Left ventricle myocardium inferior (tissue), 1 donor: Measurements from ENCODE around the gene PIP4K2A. TPM values are rescaled to one million over a fixed set of nuclear protein-coding genes. Genes with fewer than 3 reads are reported as not detected.

Experiments used
- DNase-seq: peaks from one replicate; pipeline ENCODE4 v3.0.0-alpha.2; 2020
- H3K27ac ChIP-seq: fragments of 200-600 bp; replicated peaks from 2 replicates; pipeline ENCODE4 v1.8.0; 2021
- H3K27me3 ChIP-seq: fragments of 200-600 bp; 2 replicates; pipeline ENCODE4 v1.8.0; 2021; ENCODE audit warnings: low read depth
- H3K36me3 ChIP-seq: fragments of 200-600 bp; 2 replicates; pipeline ENCODE4 v1.8.0; 2021
- H3K4me1 ChIP-seq: fragments of 200-600 bp; 2 replicates; pipeline ENCODE4 v1.8.0; 2021
- H3K4me3 ChIP-seq: fragments of 200-600 bp; 2 replicates; pipeline ENCODE4 v1.8.0; 2021; ENCODE audit warnings: mild to moderate bottlenecking, moderate library complexity
- H3K9me3 ChIP-seq: fragments of 200-600 bp; replicated peaks from 2 replicates; pipeline ENCODE4 v1.8.0; 2021
- intact Hi-C: fragments of 100-400 bp; cut with micrococcal nuclease; formaldehyde crosslinking; loops from one replicate; pipeline ENCODE4 v1.11.0; 2022
- total RNA-seq: library from RNA; stranded (reverse); fragmentation: NEBNext Ultra II Directional; extraction: Animal tissue kit (Norgen Biotek cat#: 25700); gene quantifications from one replicate; pipeline ENCODE4 v1.2.1, GENCODE V29; 2021
- TF ChIP-seq, protein P1 (sequence below): fragments of 200-600 bp; IDR thresholded peaks from 2 replicates; pipeline ENCODE4 v1.8.0; 2021; ENCODE audit warnings: antibody characterized with exemption, mild to moderate bottlenecking, borderline replicate concordance
- donor health status: DM: no; HTN: yes; CAD: no; lungs with severe emphysema.

The PIP4K2A gene
- total RNA-seq, 1 donor from 2014 or later = 12.6 TPM

DNA sequence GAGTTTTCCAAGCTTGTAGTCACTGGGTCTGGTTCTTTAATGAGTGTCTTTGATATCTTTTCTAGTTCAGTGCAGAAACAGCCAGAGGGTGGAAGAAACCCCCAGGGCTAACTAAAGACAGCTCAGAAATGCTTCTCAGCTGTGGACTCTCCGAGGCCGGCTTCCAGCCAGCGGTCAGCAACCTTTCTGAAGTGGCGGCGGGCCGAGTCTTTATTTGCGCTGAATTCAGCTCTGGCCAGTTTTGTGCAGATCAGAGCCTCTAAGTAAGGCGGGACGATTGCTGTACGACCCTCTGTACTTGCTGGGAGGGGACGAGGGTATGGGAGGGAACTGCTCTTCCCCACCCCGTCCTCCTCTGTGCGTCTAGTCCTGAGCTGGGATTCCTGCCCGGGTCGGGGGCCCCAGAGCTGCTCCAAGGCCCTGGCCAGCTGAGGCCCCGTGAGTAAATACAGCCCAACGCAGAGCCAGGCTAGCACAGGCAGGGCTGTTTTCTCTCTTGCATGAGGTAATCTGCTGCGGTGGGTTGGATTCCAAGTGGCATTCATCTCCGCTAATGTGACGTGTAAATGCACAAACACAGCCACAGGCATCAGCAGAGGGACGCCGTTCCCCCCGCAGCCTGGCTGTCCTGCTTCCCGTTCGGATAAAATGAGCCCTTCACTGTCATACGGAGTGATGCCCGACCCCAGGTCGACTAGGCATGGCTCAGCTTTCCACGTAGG, 159.8 kb downstream of the PIP4K2A start:
- peak overlapping the region; percentile 73 for H3K27ac ChIP-seq
- TF ChIP-seq, protein P1, sequence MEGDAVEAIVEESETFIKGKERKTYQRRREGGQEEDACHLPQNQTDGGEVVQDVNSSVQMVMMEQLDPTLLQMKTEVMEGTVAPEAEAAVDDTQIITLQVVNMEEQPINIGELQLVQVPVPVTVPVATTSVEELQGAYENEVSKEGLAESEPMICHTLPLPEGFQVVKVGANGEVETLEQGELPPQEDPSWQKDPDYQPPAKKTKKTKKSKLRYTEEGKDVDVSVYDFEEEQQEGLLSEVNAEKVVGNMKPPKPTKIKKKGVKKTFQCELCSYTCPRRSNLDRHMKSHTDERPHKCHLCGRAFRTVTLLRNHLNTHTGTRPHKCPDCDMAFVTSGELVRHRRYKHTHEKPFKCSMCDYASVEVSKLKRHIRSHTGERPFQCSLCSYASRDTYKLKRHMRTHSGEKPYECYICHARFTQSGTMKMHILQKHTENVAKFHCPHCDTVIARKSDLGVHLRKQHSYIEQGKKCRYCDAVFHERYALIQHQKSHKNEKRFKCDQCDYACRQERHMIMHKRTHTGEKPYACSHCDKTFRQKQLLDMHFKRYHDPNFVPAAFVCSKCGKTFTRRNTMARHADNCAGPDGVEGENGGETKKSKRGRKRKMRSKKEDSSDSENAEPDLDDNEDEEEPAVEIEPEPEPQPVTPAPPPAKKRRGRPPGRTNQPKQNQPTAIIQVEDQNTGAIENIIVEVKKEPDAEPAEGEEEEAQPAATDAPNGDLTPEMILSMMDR = no peak
- intact Hi-C loops = loop anchor here (10.0 kb wide), 1 partner anchor 120 kb away; no protein-coding TSS in a partner anchor
- DNase-seq = peak; percentile 77
- H3K4me3 ChIP-seq = peak overlapping the region; percentile 39
- peaks cover 6% of the 10 kb centered on the region for H3K36me3 ChIP-seq
- H3K4me1 ChIP-seq = peaks cover 26% of the 10 kb centered on the region
- no peaks in the 10 kb centered on the region for H3K27me3 ChIP-seq
- no peaks in the 10 kb centered on the region for H3K9me3 ChIP-seq

DNA sequence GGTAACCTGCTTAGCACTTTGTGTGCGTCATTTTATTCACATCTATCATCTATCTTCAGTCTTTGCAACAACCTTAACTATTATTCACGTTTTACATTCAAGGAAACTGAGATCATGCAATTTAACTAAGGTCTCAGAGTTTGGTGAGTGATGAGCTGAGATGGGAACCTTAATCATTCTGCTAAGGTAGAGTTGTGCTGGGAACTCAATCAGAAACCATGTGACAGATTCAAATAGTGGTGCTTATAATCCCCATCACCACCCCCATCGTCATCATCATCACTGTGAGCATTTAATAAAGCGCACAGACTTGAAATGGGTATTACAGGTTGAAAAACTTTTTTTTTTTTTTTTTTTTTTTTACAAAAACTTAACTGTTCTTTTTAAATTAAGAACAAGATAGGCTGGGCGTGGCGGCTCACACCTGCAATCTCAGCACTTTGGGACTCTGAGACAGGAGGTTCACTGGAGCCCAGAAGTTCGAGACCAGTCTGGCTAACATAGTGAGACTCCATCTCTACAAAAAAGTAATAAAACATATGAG, 160.9 kb downstream of the PIP4K2A start:
- no peaks in the 10 kb centered on the region for H3K27me3 ChIP-seq
- intact Hi-C loops = loop anchor here (10.0 kb wide), 1 partner anchor 119 kb away; no protein-coding TSS in a partner anchor
- H3K4me1 ChIP-seq = peaks cover 26% of the 10 kb centered on the region
- TF ChIP-seq, protein P1 = no peak
- no peak for DNase-seq
- H3K36me3 ChIP-seq = peaks cover 10% of the 10 kb centered on the region
- no peak overlapping the region for H3K4me3 ChIP-seq
- peak overlapping the region; percentile 73 for H3K27ac ChIP-seq
- no peaks in the 10 kb centered on the region for H3K9me3 ChIP-seq

DNA sequence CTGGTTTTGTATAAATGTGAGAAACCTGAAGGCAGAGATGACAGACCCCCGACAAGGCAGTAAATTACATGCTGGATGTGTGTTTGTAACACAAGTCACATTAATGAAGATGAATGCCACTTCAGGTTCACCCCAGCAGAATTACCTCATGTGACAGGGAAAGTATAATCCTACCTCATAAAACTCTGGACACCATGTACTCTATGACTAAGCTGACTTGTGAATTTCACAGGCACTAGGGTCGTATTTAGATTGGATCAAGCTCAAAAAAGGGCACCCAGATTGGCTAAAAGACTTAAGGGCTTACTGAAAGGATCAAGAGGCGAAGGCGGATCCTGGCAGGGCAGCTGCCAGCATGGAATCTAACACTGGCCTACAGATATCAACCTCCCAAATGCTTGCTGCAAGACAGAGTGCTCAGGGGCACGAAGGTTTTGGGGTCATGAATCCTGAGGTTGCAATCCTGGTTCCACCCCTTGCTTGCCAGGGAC, 161.4 kb downstream of the PIP4K2A start:
- TF ChIP-seq, protein P1 = no peak
- Histone ChIP-seq H3K4me1 (peaks cover 26% of the 10 kb centered on the region), H3K36me3 (peaks cover 10% of the 10 kb centered on the region), H3K9me3 (no peaks in the 10 kb centered on the region), H3K4me3 (no peak overlapping the region), H3K27ac (no peak overlapping the region), H3K27me3 (no peaks in the 10 kb centered on the region)
- intact Hi-C loops = loop anchor here (10.0 kb wide), 1 partner anchor 118 kb away; no protein-coding TSS in a partner anchor
- no peak for DNase-seq

DNA sequence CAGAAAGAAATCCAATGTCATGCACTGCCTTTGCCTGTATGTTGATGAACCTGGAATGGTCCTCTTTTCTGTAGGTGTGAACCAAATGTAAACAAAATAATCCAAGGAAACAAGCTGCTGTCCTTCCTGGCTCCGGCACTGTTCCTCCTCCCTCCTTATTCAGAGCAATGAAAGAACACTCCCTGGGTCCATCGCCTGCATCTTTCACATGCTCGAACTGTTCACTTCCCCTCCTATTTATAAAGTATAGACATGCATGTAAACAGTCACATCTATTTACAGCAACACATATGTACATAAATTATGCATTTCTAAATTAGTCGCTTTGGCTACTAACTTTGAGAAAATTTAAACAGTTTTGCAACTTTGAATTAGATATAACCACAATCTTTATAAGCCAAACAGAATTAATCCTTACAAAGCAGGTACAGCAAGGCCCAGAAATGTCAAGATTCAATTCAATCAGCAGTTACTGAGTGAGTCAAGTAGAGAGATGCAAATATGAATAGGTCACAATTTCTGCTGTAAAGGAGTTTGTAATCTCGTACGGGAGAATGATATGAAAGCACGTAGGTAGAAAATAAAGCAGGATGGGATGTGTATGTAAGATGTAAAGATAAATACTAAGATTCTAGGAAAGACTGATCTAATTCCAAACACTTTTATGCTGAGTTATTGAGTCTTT, 162.6 kb downstream of the PIP4K2A start:
- Histone ChIP-seq H3K4me3 (no peak overlapping the region), H3K9me3 (no peaks in the 10 kb centered on the region), H3K36me3 (peaks cover 20% of the 10 kb centered on the region), H3K4me1 (peaks cover 32% of the 10 kb centered on the region), H3K27me3 (no peaks in the 10 kb centered on the region), H3K27ac (no peak overlapping the region)
- TF ChIP-seq, protein P1 = no peak
- DNase-seq = no peak
- intact Hi-C loops = loop anchor here (10.0 kb wide), 1 partner anchor 117 kb away; no protein-coding TSS in a partner anchor

DNA sequence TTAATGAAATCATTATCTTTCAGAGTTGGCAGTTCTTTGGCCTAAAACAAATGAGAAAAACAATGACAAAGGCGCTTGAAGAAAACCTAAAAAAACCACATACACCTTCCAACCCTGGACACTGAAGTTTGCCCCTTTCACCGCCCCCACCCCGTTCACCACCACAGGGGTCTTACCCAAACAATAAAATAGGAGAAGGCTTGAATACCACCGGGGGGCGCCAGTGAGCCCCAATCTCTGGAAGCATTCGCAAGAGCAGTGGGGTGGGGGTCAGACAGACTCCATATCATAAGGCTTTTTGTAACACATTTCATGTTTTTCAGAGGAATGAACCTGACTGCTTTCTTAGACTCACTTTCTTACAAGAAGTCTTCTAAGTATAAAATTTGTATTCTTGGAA, 163.6 kb downstream of the PIP4K2A start:
- no peaks in the 10 kb centered on the region for H3K9me3 ChIP-seq
- no peak overlapping the region for H3K27ac ChIP-seq
- H3K4me1 ChIP-seq = peaks cover 32% of the 10 kb centered on the region
- intact Hi-C loops = loop anchor here (10.0 kb wide), 1 partner anchor 116 kb away; no protein-coding TSS in a partner anchor
- no peaks in the 10 kb centered on the region for H3K27me3 ChIP-seq
- TF ChIP-seq, protein P1 = peak; percentile 62
- DNase-seq = peak; percentile 44
- H3K36me3 ChIP-seq = peaks cover 25% of the 10 kb centered on the region
- H3K4me3 ChIP-seq = no peak overlapping the region
